H1 (cell line): Measurements from ENCODE around the gene PAX7. TPM values are rescaled to one million over a fixed set of nuclear protein-coding genes. Genes with fewer than 3 reads are reported as not detected.

Experiments
- CTCF ChIA-PET: fragments of 300-600 bp; sonication (Branson Sonifier 250); formaldehyde crosslinking; loops from one replicate; lab custom pipeline; 2021; ENCODE audit not compliant: partially characterized antibody; lab: Charles Lee
- POLR2A ChIA-PET: fragments of 300-600 bp; sonication (Branson Sonifier 250); formaldehyde crosslinking; loops from one replicate; lab custom pipeline; 2021; ENCODE audit warnings: inconsistent platforms; ENCODE audit not compliant: partially characterized antibody; lab: Charles Lee
- DNase-seq, 2 experiments: peaks; one replicate each; pipeline versions ENCODE4 v3.0.0 to v3.0.0-alpha.2; 2010 to 2022; ENCODE audit warnings: low spot score in 2 of 2, low read depth in 1 of 2, mixed read lengths in 1 of 2
- FAIRE-seq: peaks from 2 replicates; lab custom pipeline; 2011; peaks lifted over from hg19 to GRCh38; lab: Jason Lieb, UNC
- H2AFZ ChIP-seq: 2 replicates; pipeline ENCODE4 v1.8.1; 2012; ENCODE audit warnings: low read length, inconsistent platforms
- H2AK5ac ChIP-seq: 2 replicates; pipeline ENCODE4 v1.6.1; 2013; ENCODE audit warnings: low read depth, low read length
- H2BK120ac ChIP-seq: replicated peaks from 2 replicates; pipeline ENCODE3; 2013; ENCODE audit warnings: low read depth, low read length, inconsistent platforms
- H2BK12ac ChIP-seq: 2 replicates; pipeline ENCODE4 v1.6.1; 2013; ENCODE audit warnings: low read depth, low read length
- H2BK15ac ChIP-seq: 2 replicates; pipeline ENCODE4 v1.6.1; 2013; ENCODE audit warnings: low read length
- H2BK20ac ChIP-seq: 2 replicates; pipeline ENCODE4 v1.6.1; 2013; ENCODE audit warnings: low read length
- H2BK5ac ChIP-seq: 2 replicates; pipeline ENCODE4 v1.6.1; 2013; ENCODE audit warnings: low read depth, low read length
- H3K14ac ChIP-seq: 2 replicates; pipeline ENCODE4 v1.6.1; 2013; ENCODE audit warnings: inconsistent platforms; ENCODE audit not compliant: insufficient read length
- H3K18ac ChIP-seq: 2 replicates; pipeline ENCODE4 v1.6.1; 2013; ENCODE audit warnings: low read length; ENCODE audit errors: extremely low read depth
- H3K23ac ChIP-seq: 2 replicates; pipeline ENCODE4 v1.6.1; 2013; ENCODE audit warnings: inconsistent platforms; ENCODE audit not compliant: insufficient read length
- H3K23me2 ChIP-seq: 2 replicates; pipeline ENCODE4 v1.6.1; 2013; ENCODE audit warnings: low read depth, low read length
- H3K27ac ChIP-seq: 2 replicates; pipeline ENCODE4 v1.6.1; 2011; ENCODE audit warnings: low read depth, low read length, inconsistent platforms
- H3K27me3 ChIP-seq, 4 experiments: replicated peaks in 1 of 4; 1 replicate in 1 of 4; 2 replicates in 3 of 4; pipeline versions ENCODE4 v1.6.1 to v1.8.1; 2011 to 2013; ENCODE audit warnings: low read length in 3 of 4, mild to moderate bottlenecking in 3 of 4, inconsistent platforms in 2 of 4, mixed read lengths in 2 of 4, moderate library complexity in 1 of 4; ENCODE audit not compliant: control insufficient read depth in 3 of 4, insufficient read depth in 3 of 4; ENCODE audit errors: extremely low read depth in 1 of 4
- H3K36me3 ChIP-seq, 4 experiments: 2 replicates each; pipeline versions ENCODE4 v1.6.1 to v1.8.1; 2011 to 2013; ENCODE audit warnings: mild to moderate bottlenecking in 4 of 4, low read length in 3 of 4, moderate library complexity in 2 of 4, control low read depth in 1 of 4, inconsistent platforms in 1 of 4; ENCODE audit not compliant: insufficient read depth in 4 of 4, control insufficient read depth in 2 of 4
- H3K4ac ChIP-seq: replicated peaks from 2 replicates; pipeline ENCODE3; 2013; ENCODE audit warnings: low read length, low read depth, mixed read lengths, inconsistent platforms; ENCODE audit not compliant: insufficient read length
- H3K4me1 ChIP-seq, 4 experiments: replicated peaks in 1 of 4; 1 replicate in 1 of 4; 2 replicates in 3 of 4; pipeline versions ENCODE4 v1.6.1 to v1.8.1; 2011 to 2013; ENCODE audit warnings: low read length in 3 of 4, inconsistent platforms in 2 of 4, mixed read lengths in 1 of 4; ENCODE audit not compliant: insufficient read depth in 4 of 4, control insufficient read depth in 3 of 4
- H3K4me2 ChIP-seq, 2 experiments: 2 replicates each; pipeline versions ENCODE4 v1.6.1 to v1.8.1; 2011 to 2013; ENCODE audit warnings: low read depth in 2 of 2, low read length in 2 of 2, control low read depth in 1 of 2, inconsistent platforms in 1 of 2, mild to moderate bottlenecking in 1 of 2; ENCODE audit not compliant: insufficient read depth in 1 of 2
- H3K4me3 ChIP-seq, 4 experiments: fragments of 200-600, 300-600 bp in 1 of 4; sonication (generic), shearing (Covaris generic), sonication (Bioruptor Twin) in 1 of 4; 2 replicates each; pipeline versions ENCODE4 v1.5.1 to v1.8.1; 2011 to 2016; ENCODE audit warnings: low read length in 4 of 4, low read depth in 3 of 4, control low read depth in 2 of 4, inconsistent platforms in 2 of 4, mild to moderate bottlenecking in 2 of 4, mixed read lengths in 1 of 4, moderate library complexity in 1 of 4; ENCODE audit not compliant: insufficient read depth in 2 of 4; ENCODE audit errors: extremely low read depth in 1 of 4
- H3K56ac ChIP-seq: replicated peaks from 2 replicates; pipeline ENCODE3; 2013; ENCODE audit warnings: low read depth, mild to moderate bottlenecking, mixed read lengths, low read length, inconsistent platforms; ENCODE audit not compliant: insufficient read length
- H3K79me1 ChIP-seq: 2 replicates; pipeline ENCODE4 v1.6.1; 2013; ENCODE audit warnings: low read depth, low read length, control low read depth
- H3K79me2 ChIP-seq, 2 experiments: 2 replicates each; pipeline versions ENCODE4 v1.6.1 to v1.8.1; 2012 to 2013; ENCODE audit warnings: low read length in 2 of 2, mild to moderate bottlenecking in 2 of 2, inconsistent platforms in 1 of 2; ENCODE audit not compliant: insufficient read depth in 2 of 2, control insufficient read depth in 1 of 2
- H3K9ac ChIP-seq, 4 experiments: replicated peaks in 1 of 4; 1 replicate in 1 of 4; 2 replicates in 3 of 4; pipeline versions ENCODE4 v1.6.1 to v1.8.1; 2011 to 2013; ENCODE audit warnings: low read depth in 3 of 4, low read length in 3 of 4, control low read depth in 2 of 4, mild to moderate bottlenecking in 2 of 4, moderate library complexity in 2 of 4, inconsistent platforms in 1 of 4; ENCODE audit errors: extremely low read depth in 1 of 4
- H3K9me3 ChIP-seq, 2 experiments: 2 replicates each; pipeline versions ENCODE4 v1.6.1 to v1.8.1; 2012 to 2013; ENCODE audit warnings: mild to moderate bottlenecking in 2 of 2, moderate library complexity in 2 of 2, control low read depth in 1 of 2, inconsistent platforms in 1 of 2, low read depth in 1 of 2, low read length in 1 of 2, mixed read lengths in 1 of 2; ENCODE audit not compliant: insufficient read depth in 2 of 2
- H4K20me1 ChIP-seq, 2 experiments: replicated peaks in 1 of 2; 2 replicates each; pipeline versions ENCODE3 to v1.8.1; 2011 to 2013; ENCODE audit warnings: inconsistent platforms in 2 of 2, low read length in 2 of 2, mild to moderate bottlenecking in 1 of 2; ENCODE audit not compliant: insufficient read depth in 2 of 2, control insufficient read depth in 1 of 2
- H4K5ac ChIP-seq: 2 replicates; pipeline ENCODE4 v1.6.1; 2013; ENCODE audit warnings: low read length, low read depth, mixed read lengths, inconsistent platforms; ENCODE audit not compliant: insufficient read length
- H4K8ac ChIP-seq: 2 replicates; pipeline ENCODE4 v1.8.0; 2013; ENCODE audit warnings: mild to moderate bottlenecking, moderate library complexity, low read length, inconsistent platforms; ENCODE audit not compliant: insufficient read depth; ENCODE audit errors: extremely low read depth
- H4K91ac ChIP-seq: replicated peaks from 2 replicates; pipeline ENCODE3; 2013; ENCODE audit warnings: low read length, mixed read lengths, inconsistent platforms; ENCODE audit not compliant: insufficient read length
- TBP ChIP-seq: IDR thresholded peaks from 2 replicates; pipeline ENCODE4 v1.6.1; 2011; ENCODE audit warnings: low read depth, low read length, improper control_type of control experiment
- WGBS, 2 experiments: shearing (Covaris generic) in 1 of 2; methylation state at CpG; one replicate each; pipeline versions ENCODE4 v1.1.6 to v1.1.7; 2013 to 2015; ENCODE audit warnings: low lambda C conversion rate in 2 of 2, mixed read lengths in 2 of 2, inconsistent platforms in 1 of 2, low coverage in 1 of 2, missing lambda C conversion rate in 1 of 2; ENCODE audit not compliant: insufficient replicate concordance in 2 of 2, insufficient coverage in 1 of 2, insufficient read length in 1 of 2; ENCODE audit errors: extremely low coverage in 1 of 2, missing lambda C conversion rate in 1 of 2; 5-methylcytosine and 5-hydroxymethylcytosine counted together
- polyA plus RNA-seq, 7 experiments: library from polyadenylated mRNA; depleted of rRNA in 3 of 7; stranded (reverse) in 5 of 7; unstranded in 2 of 7; fragments of >200 nt in 5 of 7; fragments of 200-250 nt in 2 of 7; gene quantifications; 1 replicate in 5 of 7; 2 replicates in 1 of 7; 4 replicates in 1 of 7; pipeline versions ENCODE4 v1.2.1 to v1.2.3, GENCODE V29; 2011 to 2013; ENCODE audit warnings: missing spikeins in 2 of 7, mixed read lengths in 2 of 7
- total RNA-seq: library from RNA; stranded (reverse); fragmentation: NEBNext Ultra II Directional; extraction: Animal tissue kit (Norgen Biotek cat#: 25700); gene quantifications from 2 replicates; pipeline ENCODE4 v1.2.1, GENCODE V29; 2021
- TF ChIP-seq, protein P1 (sequence below): IDR thresholded peaks from 2 replicates; pipeline ENCODE4 v1.6.1; 2012; ENCODE audit warnings: low read length, inconsistent platforms
- TF ChIP-seq, protein P2 (sequence below): IDR thresholded peaks from 2 replicates; pipeline ENCODE4 v1.6.1; 2012; ENCODE audit warnings: inconsistent platforms
- TF ChIP-seq, protein P3 (sequence below): IDR thresholded peaks from 2 replicates; pipeline ENCODE4 v1.6.1; 2012; ENCODE audit warnings: inconsistent platforms

PAX7 gene
- total and polyA plus RNA-seq, 2 of the 8 experiments (the other 6 are each of a cell fraction or from before 2014, with no cell fraction given): not detected

DNA sequence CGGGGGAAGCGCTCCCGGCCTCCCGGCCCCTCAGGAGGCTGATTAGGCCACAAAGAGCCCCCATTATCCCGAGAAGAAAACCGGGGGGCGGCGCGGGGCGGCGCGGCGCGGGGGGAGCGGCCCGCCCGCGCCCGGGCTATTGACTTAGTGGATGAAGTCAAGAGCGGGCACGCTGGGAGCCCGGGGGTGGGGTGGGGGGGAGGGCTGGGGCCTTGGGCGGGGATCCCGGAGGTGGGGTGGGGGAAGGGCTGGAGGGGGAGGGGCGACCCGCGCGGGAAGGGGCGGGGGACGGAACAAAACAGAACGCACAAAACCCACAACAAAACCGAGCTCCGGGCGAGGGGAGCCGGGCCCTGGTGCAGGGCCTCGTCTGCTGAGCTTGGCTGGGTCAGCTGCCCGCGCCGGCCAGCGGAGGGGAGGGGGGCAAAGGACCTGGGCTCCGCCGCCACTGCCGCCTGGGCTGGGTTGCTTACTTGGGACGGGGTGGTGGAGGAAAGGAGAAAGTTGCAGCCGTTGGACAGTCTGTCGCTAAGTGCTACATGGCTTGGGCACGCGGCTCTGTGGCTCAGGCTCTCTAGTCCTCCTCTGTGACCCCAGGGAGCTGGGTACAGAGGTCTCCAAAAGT is 16.3 kb downstream of the PAX7 start:
- no peak overlapping the region for H4K5ac ChIP-seq
- peaks cover 33 to 65% (median 38%) of the 10 kb centered on the region in 4 experiments for H3K4me1 ChIP-seq
- peaks cover 9% of the 10 kb centered on the region; the same call in 1 of the 2 replicates for H3K23me2 ChIP-seq
- H3K56ac ChIP-seq: no peak overlapping the region
- peak overlapping the region in 3 of 4 experiments; percentile 5 to 48 (median 16); a peak in 3 of 8 replicates for H3K4me3 ChIP-seq
- ChIA-PET CTCF (interaction anchor here (3.8 kb wide), 1 partner anchor 34 kb away, joined by 18 read pairs; no protein-coding TSS in a partner anchor), POLR2A (interaction anchor here (1.0 kb wide), 1 partner anchor 8 kb away, joined by 3 read pairs; no protein-coding TSS in a partner anchor)
- no peak overlapping the region; the same call in 1 of the 2 replicates for H4K8ac ChIP-seq
- H3K14ac ChIP-seq: no peak overlapping the region
- peak overlapping the region; percentile 60 for H3K18ac ChIP-seq
- H2BK15ac ChIP-seq: peak overlapping the region; percentile 46; the same call in 1 of the 2 replicates
- no peak overlapping the region for H2BK5ac ChIP-seq
- TF ChIP-seq, protein P1, sequence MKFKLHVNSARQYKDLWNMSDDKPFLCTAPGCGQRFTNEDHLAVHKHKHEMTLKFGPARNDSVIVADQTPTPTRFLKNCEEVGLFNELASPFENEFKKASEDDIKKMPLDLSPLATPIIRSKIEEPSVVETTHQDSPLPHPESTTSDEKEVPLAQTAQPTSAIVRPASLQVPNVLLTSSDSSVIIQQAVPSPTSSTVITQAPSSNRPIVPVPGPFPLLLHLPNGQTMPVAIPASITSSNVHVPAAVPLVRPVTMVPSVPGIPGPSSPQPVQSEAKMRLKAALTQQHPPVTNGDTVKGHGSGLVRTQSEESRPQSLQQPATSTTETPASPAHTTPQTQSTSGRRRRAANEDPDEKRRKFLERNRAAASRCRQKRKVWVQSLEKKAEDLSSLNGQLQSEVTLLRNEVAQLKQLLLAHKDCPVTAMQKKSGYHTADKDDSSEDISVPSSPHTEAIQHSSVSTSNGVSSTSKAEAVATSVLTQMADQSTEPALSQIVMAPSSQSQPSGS: no peak
- TF ChIP-seq, protein P2, sequence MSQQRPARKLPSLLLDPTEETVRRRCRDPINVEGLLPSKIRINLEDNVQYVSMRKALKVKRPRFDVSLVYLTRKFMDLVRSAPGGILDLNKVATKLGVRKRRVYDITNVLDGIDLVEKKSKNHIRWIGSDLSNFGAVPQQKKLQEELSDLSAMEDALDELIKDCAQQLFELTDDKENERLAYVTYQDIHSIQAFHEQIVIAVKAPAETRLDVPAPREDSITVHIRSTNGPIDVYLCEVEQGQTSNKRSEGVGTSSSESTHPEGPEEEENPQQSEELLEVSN: 0 out of 2 replicates have a peak, but pooled peaks have one; percentile 18
- TF ChIP-seq TBP: 0 out of 2 replicates have a peak, but pooled peaks have one; percentile 20
- TF ChIP-seq, protein P3, sequence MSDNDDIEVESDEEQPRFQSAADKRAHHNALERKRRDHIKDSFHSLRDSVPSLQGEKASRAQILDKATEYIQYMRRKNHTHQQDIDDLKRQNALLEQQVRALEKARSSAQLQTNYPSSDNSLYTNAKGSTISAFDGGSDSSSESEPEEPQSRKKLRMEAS: peak; percentile 59
- H3K9me3 ChIP-seq: no peaks in the 10 kb centered on the region
- H3K79me1 ChIP-seq: no peaks in the 10 kb centered on the region
- 1% methylated on average over 17 of the region's 48 CpGs; no CpG with 5 or more reads in 1 of the 2 experiments for WGBS, 2 experiments
- no peak overlapping the region for H2BK12ac ChIP-seq
- H3K27ac ChIP-seq: no peak overlapping the region
- H3K79me2 ChIP-seq: no peaks in the 10 kb centered on the region
- no peak overlapping the region for H3K9ac ChIP-seq
- no peak overlapping the region for H2AK5ac ChIP-seq
- H3K23ac ChIP-seq: no peak overlapping the region
- H4K91ac ChIP-seq: peak overlapping the region; percentile 66
- DNase-seq (peak in 1 of 2 experiments; percentile 75), FAIRE-seq (no peak)
- peak overlapping the region; percentile 59 to 66 for H3K4me2 ChIP-seq
- no peak overlapping the region for H2BK20ac ChIP-seq
- H2AFZ ChIP-seq: no peak overlapping the region
- peaks cover 76 to 94% (median 88%) of the 10 kb centered on the region in 4 experiments for H3K27me3 ChIP-seq
- H3K4ac ChIP-seq: no peak overlapping the region
- no peak overlapping the region for H2BK120ac ChIP-seq
- peaks cover 8 to 28% of the 10 kb centered on the region in 2 experiments for H4K20me1 ChIP-seq
- H3K36me3 ChIP-seq: no peaks in the 10 kb centered on the region; a peak in 1 of 8 replicates
